GM19023 (cell line): ENCODE measurements around the gene SLC25A47.
"Not testable (repeated sequence)": the region's sequence is repeated elsewhere in the genome, so short reads cannot be mapped to it uniquely, and the experiment has no call there.

Experiments used
- ATAC-seq: cut with Tn5 transposase; IDR thresholded peaks from one replicate; pipeline ENCODE4 v1.9.1; 2021; ENCODE audit warnings: mild to moderate bottlenecking, moderate library complexity; ENCODE audit not compliant: unreplicated experiment

Gene SLC25A47

GRCh38 chr14:100342826-100343225 is 19.7 kb downstream of the SLC25A47 start:
- ATAC-seq: not testable (repeated sequence)

- not testable (repeated sequence) for ATAC-seq
Measured at GRCh38 chr14:100344657-100345056, 21.5 kb downstream of the SLC25A47 start.

GRCh38 chr14:100345711-100346110 is 22.6 kb downstream of the SLC25A47 start:
- ATAC-seq: no peak

GRCh38 chr14:100346306-100347091 is 23.4 kb downstream of the SLC25A47 start:
- no peak for ATAC-seq

GRCh38 chr14:100348253-100348729 is 25.2 kb downstream of the SLC25A47 start:
- ATAC-seq: no peak

GRCh38 chr14:100348784-100349685 is 25.9 kb downstream of the SLC25A47 start:
- no peak for ATAC-seq

- no peak for ATAC-seq
Measured at GRCh38 chr14:100350276-100350926, 27.3 kb downstream of the SLC25A47 start.

GRCh38 chr14:100350986-100351385 is 27.8 kb downstream of the SLC25A47 start:
- no peak for ATAC-seq

- no peak for ATAC-seq
Measured at GRCh38 chr14:100358396-100358795, 35.3 kb downstream of the SLC25A47 start.

GRCh38 chr14:100359111-100359510 is 36.0 kb downstream of the SLC25A47 start:
- no peak for ATAC-seq

GRCh38 chr14:100359881-100360280 is 36.7 kb downstream of the SLC25A47 start:
- no peak for ATAC-seq

GRCh38 chr14:100361626-100362025 is 38.5 kb downstream of the SLC25A47 start:
- ATAC-seq: no peak

- no peak for ATAC-seq
Measured at GRCh38 chr14:100362311-100362927, 39.3 kb downstream of the SLC25A47 start.

- ATAC-seq: no peak
Measured at GRCh38 chr14:100363053-100363452, 39.9 kb downstream of the SLC25A47 start.

GRCh38 chr14:100364403-100364802 is 41.3 kb downstream of the SLC25A47 start:
- no peak for ATAC-seq

- ATAC-seq: no peak
Measured at GRCh38 chr14:100365741-100366140, 42.6 kb downstream of the SLC25A47 start.

GRCh38 chr14:100369019-100369418 is 45.9 kb downstream of the SLC25A47 start:
- ATAC-seq: no peak

GRCh38 chr14:100370003-100370402 is 46.9 kb downstream of the SLC25A47 start:
- no peak for ATAC-seq

GRCh38 chr14:100371773-100372172 is 48.6 kb downstream of the SLC25A47 start:
- ATAC-seq: no peak

- no peak for ATAC-seq
Measured at GRCh38 chr14:100372357-100373048, 49.4 kb downstream of the SLC25A47 start.
